DMS 273 treated with DMSO at 0.1 percent for 48 hours (cell line): ENCODE data around the gene DRD3.

ENCODE experiments used
- DNase-seq: peaks from one replicate; lab custom pipeline; 2025; lab: John Stamatoyannopoulos, UW

DRD3 gene

DNA sequence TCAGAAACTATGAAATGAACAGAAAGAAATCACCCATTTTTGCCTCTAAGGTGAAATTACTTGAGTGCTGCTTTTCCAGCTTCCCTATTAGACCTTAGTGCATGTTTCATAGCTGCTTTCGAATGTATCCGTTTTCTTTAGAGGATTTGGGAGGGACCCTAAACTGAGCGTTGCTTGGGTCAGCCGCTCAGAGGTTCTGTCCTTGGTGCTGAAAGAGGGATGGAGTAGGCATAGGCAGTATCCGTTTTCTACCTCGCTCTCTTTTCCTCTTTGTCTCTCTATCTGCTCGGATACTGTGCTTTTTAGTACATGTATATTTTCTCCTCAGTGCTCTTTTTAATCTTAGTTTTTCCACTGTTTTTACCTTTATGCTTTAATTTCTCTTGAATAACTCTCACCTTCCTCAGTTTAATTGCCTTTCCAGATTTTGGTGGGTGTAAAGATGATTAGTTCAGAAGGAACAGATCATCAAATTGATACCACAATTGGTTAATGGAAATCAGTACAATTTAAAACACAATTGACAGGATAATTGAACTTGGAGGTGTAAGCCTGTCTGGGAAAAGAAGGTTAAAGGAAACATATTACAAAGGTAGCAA lies at the start of gene DRD3:
DRD3 (minus strand) TSS at position 283 of the 599 bp plus-strand sequence. CDS start 7,060 bp downstream, outside the sequence.
- no peak for DNase-seq

DNA sequence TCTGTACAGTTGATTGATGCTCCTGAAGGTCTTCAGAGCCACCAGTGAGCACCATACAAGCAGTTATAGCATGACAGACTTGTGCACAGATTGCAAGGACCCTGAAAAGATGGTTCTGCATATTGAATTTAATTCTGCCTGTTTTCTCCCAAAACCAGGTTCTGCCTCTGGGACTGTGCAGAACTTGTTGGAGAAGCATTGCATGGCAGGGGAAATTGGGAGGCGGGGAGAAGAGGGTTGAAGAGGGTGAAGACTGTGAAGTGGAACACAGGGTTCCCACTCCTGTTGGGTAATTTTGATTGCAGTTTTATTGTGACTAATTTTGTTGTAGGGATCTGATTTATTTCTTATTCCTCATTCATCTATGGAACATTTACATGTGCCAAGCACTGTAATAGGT lies 48.2 kb upstream of the DRD3 start:
- DNase-seq: no peak

DNA sequence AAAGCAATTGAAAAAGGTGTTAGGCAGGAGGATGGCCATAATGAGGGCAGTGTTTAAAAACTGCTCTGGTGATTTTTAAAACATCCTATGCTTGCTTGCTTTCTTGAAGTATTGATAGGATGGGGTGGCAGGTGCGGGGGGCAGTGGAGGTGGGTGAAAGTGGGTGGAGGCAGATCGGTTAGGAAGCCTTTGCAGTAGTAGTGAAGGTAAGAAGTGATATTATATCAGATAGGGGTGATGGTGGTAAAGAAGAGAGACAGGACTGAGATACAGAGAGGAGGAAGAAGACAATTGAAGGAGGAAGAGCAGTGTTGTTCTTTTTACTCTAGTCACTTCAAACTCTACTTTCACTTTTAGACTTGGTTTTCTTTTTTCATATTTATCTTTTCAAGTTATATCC lies 47.5 kb upstream of the DRD3 start:
- DNase-seq: no peak

DNA sequence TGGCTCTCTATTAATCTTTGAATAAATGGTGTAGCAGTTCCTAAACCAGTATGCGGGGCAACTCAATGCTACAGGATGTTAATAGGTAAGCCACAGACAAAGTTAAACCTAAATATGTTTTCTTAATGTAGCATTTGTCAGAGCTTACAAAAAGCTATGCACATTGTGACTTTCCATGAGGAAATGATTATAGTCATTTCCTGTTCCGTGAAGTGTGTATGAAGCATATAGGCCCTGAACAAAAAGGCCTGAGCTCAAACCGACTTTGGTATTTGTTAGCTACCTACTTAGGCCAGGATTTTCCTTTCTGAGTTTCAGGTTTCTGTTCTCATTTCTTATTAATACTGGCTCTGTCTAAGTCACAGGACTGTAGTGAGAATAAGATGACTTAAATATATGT lies 44.3 kb upstream of the DRD3 start:
- DNase-seq: no peak

DNA sequence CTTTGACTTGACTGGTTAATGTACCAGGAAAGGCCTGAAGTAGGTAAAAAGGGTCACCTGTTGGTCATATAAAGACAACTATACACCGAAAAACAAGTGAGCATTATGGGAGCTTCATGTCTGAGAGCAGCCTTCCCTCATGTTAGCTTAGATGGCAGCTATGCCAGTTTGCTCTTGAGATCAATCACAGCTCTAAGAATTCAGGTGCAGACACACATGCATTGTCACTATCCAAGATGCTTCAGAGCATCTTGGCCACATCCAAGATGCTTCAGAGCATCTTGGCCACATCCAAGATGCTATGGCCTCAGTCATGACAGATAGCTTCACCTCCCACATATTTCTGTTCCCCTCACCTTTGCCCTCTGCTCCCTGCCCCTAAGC lies 43.0 kb upstream of the DRD3 start:
- DNase-seq: no peak

DNA sequence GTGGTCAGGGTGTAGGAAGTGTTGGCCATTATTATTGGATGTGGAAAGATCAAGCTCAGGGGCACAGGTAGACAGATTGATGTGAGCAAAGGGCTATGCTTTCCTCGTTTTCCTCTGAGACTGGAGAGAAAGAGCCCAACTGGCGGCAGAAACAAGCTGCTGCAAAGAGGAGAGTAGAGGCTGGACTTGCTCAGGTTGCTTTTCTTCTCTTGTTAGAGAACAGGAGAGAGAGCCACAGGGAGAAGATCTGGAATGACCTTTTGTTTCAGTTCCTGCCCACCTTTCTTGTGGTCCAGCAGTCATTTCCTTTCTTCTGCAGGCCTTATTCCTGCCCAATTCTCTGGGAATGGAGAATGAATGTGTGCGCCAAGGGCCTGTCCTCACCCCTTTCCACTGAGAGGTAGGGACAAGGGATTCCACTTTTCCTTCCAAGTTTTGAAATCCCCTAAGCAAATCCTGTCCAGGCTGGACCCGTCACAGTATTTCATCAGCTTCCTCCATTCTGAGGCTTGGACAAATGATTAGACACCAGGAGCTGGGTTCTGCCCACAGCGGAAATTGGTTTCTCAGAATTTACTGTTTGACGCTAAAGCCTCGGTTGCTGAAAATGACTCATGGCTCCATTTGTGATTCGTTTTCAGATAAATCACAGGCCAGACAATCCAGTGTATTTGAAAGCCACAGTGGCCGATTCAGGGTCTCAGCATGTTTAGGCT lies 42.5 kb upstream of the DRD3 start:
- DNase-seq: no peak

DNA sequence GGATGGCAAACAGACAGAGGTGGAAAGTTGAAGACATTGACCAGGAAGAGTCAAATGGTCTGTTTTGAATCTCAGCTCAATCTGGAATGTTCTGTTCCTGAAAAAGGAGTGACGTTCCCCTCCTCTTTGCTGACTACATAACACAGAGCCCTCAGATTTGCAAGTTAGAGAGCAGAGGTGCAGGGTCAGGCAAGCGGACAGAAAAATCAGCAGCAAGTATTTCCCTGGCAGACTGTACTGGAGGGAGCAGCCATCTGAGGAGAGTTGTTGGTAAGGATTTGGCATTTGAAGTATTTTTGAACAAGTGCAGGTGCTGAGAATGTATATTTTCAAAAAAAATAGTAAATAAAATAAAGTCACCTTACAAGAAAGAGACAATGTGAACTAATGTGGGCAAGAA lies 40.9 kb upstream of the DRD3 start:
- no peak for DNase-seq

DNA sequence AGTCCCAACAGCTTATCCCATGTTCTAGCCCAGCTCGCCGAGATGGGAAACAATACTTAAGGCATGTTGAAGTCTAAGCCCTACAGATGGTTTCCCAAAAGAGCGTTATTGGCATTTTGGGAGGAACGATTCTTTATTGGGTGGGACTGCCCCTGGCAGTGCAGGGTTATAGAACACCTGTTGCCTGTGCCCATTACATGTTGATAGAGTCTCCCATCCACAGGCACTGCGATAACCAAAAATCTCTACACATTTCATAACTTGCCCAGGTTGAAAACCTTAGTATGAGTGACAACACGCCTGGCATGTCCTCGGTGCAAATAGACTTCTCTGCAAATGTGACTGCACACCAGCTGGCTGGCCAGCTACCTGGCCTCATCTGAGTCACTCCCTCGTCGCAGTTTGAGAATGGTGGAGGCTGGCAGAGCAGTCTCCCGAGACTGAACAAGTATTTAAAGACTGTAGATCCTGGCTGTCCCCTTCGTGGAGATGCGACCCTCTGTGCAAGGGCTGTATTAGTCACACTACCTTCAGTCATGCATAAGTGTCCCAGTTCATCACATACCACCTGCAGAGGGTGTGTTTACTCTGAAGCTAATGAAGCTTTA lies 39.8 kb upstream of the DRD3 start:
- DNase-seq: no peak

DNA sequence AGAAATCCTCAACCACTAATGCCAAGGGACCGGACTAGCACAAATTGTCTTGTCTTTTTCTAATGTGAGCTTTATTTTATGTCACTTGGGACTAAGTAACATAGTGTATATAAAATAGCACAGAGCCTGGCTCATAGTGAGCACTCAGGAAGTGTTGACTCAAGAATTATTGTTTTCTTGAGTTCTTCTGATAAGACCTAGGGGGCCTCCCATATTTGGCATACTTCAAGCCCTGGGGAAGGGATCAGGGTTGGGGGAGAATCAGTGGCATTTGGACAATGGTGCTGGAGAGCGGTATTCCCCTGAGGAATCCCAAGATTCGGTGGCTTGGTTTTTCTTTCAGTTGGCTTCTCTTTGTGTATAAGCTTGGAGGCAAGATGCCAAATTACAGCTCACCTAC lies 39.2 kb upstream of the DRD3 start:
- DNase-seq: no peak

DNA sequence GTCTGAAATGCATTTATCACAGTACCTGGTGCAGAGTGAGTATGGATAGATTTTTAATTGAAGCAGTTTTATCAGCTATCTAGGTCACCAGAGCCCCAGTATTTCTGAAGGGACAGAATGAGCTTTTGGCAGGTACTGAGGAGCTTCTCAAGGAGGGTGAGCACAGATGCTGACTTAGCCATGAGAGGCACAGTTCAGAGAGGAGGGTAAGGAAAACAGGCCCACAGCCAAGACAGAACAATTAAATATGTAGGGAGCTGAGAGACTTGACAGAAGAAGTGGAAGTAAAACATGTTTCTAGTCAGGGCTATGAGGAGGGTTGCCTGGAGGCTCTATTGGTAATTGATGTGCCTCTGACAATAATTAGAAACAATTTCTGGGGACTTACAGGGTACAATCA lies 38.4 kb upstream of the DRD3 start:
- DNase-seq: no peak

DNA sequence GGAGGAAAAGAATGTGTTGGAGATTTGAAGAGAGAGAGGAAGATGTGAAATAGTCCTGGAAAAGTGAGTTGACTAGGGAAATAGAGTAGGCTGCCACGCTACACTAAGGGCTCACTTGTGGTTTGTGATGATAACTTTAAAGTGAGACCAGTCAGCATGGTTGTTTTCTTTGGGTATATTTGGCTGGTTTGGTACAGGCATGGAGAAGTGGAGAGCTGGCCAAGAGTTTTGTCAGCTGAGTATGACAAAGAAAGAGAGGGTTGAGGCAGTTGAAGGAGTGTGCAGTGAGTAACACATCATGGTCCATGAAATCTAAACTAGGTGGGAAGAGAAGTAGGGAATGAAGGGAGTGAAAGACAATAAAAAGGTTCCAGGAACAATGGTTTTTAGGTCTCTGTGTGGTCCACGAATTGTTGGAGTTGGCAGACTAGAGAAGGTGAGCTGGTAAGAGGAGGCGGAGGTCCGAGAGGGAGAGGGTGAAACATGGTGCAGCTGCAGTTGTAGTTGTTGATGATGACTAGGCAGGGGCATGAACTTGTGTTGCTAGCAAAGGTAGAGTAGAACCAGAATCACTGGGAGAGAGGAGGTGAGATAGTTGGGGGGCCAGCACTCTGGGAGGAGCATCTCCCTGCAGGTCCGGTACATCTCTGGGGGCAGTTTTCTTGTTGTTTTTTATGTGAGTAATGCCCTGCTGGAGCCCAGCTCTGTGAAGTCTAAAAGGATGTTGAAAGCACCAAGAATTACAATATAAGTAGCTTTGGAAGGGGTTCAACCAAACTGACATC lies 37.5 kb upstream of the DRD3 start:
- no peak for DNase-seq

DNA sequence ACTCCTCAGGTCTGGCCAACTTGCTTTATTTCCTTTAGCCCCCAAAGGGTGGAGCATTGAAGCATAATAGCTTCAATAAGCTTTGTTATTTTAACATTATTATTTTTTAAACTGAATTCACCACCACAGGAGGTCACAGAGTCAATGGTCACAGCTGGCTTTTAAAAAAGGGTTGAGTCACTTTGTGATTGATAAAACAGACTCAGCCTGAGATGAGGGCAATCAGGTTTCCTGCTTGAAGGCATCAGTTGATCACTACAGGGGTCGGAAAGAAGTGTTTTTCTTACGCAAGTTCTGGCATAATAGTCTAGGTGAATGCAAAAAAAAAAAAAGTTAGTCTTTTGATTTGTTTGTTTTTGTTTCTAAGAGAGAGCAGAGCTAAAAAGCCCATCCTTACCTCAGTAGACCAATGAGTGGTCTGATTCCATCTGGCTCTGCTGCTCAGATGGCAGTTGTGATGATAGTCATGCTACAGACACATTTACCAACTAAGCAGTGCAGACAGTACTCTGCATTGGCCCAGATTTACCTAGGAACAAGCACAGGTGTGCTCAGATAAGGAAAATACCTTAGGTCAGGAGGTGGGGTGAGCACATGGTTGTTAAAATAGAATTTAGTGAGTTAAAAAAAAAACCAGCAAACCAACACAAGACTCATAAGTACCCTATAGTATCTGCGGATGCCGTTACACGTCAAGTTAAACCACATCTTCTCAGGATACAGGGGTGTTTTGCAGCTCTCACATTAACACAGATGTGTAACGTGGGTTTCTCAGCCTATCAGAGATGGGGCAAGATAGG lies 35.9 kb upstream of the DRD3 start:
- no peak for DNase-seq

DNA sequence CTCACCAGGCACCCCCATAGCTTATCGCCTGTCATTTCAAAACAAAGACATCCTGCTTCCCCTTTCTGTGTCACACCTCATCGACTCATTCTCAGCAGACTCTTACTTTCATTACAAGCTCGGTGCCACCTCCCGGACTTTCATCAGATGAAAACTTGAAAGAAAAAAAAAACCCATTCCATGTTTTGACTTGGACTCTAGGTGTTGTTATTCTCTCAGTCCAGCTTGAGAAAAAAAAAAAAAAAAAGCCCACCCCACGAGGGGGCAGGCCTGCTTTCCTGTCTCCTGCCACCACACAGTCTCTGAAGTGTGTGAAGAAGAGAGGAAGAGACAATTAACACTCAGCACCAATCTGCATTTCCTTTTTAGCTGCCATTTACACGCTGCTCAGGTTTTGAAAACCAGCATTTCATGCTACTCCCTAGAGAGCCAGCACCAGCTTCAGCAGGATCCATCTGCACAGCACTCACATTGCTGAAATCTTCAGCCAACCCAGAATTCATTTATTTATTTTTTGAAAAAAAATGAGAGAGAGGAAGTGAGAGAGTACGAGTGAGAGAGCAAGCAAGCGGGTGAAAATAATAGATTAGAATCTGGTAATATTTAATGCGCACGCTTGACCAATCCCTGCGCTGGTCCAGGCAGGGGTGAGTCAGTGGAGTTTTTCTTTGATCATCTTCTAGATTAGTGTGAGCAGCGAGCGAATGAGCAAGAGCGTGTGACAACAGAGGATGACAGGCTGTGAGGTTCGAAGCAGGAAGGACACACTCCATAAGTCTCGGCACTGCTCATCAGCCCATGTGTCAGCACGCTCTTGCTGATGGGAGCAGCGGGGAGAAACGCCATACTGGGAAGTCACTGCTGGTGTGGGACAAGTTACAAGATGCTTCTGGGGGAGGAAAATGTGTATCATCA lies 35.0 kb upstream of the DRD3 start:
- DNase-seq: no peak

DNA sequence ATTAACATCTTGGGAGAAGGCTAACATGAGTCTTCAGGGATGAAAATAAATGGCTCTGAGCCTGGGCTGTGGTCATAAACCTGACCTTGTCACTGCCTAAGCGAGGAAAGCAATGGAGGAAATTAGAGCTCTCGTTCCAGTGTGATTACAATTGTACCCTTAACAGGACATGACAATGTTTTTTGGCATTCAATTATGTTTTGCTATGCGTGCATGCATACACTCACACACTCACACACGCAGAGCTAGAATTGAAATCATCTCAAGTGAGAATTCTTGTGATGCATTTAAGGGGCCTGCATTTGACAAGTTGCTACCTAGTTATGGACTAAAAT lies 34.4 kb upstream of the DRD3 start:
- no peak for DNase-seq

DNA sequence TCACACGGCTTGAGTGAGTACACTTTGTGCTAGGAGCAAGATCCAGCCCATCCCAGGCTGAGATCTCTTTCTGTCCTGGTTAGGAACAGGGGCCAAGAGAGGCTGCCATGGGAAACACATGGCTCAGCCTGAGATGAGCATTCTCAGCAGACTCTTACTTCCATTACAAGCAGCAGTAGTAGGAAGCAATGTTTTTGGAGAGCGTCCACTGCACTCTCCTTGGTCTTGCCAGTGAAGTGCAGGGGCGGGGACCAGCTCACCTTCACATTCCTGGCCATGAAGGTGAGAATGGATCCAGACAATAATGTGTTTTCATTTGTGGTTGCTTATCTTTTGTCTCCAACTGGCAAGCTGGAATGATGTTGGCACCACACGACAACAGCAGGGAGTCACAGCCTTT lies 33.8 kb upstream of the DRD3 start:
- DNase-seq: no peak

DNA sequence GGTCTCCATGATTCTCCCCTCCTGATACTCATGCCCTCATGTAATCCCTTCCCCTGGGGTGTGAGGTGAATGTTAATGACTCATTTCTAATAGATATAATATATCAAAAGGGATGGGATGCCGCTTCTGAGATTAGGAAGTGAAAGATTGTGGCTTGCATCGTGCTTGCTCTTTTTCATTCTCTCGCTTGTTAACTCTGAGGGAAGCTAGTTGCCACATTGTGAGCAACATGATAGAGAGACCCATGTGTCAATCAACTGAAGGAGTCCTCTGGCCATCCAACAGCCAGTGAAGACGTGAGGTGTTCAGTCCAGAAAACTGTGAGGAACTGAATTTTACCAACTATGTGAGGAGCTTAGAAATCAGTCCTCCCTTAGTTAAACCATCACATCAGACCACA lies 28.9 kb upstream of the DRD3 start:
- no peak for DNase-seq

DNA sequence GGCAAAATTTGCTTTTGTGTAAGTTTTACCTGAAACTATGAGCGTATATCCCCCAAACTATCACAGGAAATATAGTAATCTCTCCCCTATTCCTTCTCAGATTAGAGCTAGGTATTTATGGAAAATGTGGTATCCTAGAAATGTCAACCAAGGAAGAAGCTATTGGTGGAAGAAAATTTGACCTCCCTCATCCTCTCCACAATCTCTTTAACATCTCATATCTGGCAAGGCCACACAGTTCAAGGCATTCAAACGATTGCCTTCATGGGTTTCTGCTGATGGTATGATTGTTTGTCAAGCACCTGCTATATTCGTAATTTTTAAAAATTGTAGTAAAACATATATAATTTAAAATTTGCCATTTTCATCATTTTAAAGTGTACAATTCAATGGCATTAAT lies 27.5 kb upstream of the DRD3 start:
- DNase-seq: no peak

DNA sequence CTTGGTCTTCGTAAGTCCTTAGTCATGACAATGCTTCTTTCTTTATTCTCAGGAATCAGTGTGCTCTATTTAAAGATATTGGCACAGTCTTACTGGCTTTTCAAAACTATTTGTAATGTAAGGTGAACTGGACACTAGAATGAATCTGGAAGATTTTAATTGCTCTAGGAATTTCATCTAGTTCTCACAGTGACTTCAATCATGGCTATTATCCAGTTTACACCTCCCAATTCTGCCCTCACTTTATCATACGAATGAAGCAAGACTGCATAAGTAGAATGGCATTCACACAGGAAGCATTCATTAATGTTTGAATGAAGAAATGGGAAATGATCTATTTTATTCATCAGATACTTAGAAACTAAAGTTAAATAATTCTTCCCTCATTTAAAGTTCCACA lies 26.7 kb upstream of the DRD3 start:
- no peak for DNase-seq

DNA sequence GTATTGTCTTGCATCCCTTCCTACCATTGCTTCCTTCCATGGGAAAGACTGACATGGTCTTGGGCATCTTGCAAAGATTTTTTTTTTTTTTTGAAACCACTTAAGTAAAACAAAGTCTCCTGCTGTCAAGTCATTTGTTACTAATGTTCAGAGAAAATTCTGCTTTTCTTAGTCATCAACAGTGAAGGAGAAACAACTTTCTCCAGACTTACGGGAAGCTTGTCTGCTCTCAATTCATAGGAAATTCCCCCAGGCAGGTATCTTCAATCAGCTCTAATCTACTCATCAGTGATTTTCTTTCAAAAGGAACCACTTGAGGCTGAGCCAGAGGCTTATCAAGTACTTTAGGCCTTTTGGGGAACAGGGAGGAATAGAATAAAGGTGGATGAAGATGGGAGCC lies 15.9 kb upstream of the DRD3 start:
- no peak for DNase-seq

DNA sequence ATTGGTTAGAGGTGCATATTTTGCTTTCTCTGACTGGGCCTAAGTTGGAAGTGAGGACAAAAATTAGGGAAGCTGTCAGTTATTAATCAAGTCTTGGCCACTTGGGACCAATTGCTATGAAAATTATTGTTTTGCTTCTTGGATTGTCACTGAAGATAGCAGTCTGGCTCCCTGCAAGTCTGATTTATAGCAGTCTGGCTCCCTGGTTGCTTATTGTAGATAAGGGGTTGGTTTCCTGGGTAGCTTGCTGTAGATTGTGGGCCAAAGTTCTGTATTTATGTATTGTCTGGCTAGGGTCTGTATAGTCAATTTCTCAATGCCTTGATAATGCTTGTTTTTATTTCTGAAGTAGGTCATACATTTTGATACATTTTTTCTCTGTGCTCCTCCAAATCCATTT lies 13.3 kb upstream of the DRD3 start:
- no peak for DNase-seq

DNA sequence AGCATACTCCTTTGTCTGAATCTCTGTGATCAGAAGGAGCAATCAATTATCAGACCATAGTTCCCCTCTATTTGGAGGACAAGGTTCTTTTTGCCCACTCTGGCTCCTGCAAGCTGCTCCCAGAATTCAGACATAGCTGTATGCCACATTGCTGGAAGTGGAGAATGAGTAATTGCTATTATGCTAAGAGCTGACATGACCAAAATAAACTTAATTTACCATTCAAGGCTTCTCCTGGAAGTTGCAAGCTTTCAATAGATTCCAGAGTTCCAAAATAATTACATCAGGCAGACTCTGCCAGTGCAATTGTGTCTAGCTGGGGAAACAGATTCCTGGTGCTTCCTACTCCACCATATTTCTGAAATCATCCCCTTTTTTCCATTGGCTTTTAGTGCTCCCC lies 7.6 kb upstream of the DRD3 start:
- DNase-seq: no peak
